B cell (primary cell): ENCODE results near the gene HEPACAM. TPM values are rescaled to one million over a fixed set of nuclear protein-coding genes. Genes with fewer than 3 reads are reported as not detected.

Experiments used
- ATAC-seq: fragments of 200-7000 bp; cut with Tn5 transposase; one replicate; pipeline ENCODE4 v1.10.0; 2021; ENCODE audit warnings: low read depth, mild to moderate bottlenecking, moderate number of reproducible peaks, moderate library complexity
- CTCF ChIA-PET: fragments of 350-600 bp; sonication (Branson Sonifier 250); formaldehyde crosslinking; loops from one replicate; lab custom pipeline; 2021; ENCODE audit warnings: antibody characterized with exemption, inconsistent platforms; lab: Charles Lee
- POLR2A ChIA-PET: fragments of 350-600 bp; sonication (Branson Sonifier 250); formaldehyde crosslinking; loops from one replicate; lab custom pipeline; 2021; ENCODE audit warnings: antibody characterized with exemption; lab: Charles Lee
- DNase-seq: peaks from one replicate; pipeline ENCODE4 v3.0.0; 2013
- H2AFZ ChIP-seq: 2 replicates; pipeline ENCODE4 v1.6.1; 2012; ENCODE audit warnings: mild to moderate bottlenecking, low read depth, low read length; ENCODE audit not compliant: insufficient read depth, poor library complexity, severe bottlenecking
- H3K27ac ChIP-seq, 2 donors: 1 replicate in 1 of 2; 2 replicates in 1 of 2; pipeline ENCODE4 v1.5.1; 2012 to 2013; ENCODE audit warnings: low read length in 2 of 2, mild to moderate bottlenecking in 2 of 2, moderate library complexity in 1 of 2
- H3K27me3 ChIP-seq, 4 experiments: fragments of 200-600 bp in 1 of 4; sonication (generic) in 1 of 4; replicated peaks in 1 of 4; 1 replicate in 2 of 4; 2 replicates in 2 of 4; pipeline versions ENCODE4 v1.6.1 to v1.7.0; 2013 to 2016; ENCODE audit warnings: low read length in 3 of 4, mild to moderate bottlenecking in 2 of 4, mixed read lengths in 1 of 4, moderate library complexity in 1 of 4; ENCODE audit not compliant: insufficient read depth in 4 of 4, control insufficient read depth in 3 of 4; ENCODE audit errors: control extremely low read depth in 1 of 4
- H3K36me3 ChIP-seq, 2 experiments: replicated peaks in 1 of 2; 1 replicate in 1 of 2; 2 replicates in 1 of 2; pipeline versions ENCODE4 v1.6.1 to v1.7.1; 2013; ENCODE audit warnings: low read length in 1 of 2; ENCODE audit not compliant: insufficient read depth in 2 of 2, control insufficient read depth in 1 of 2; ENCODE audit errors: control extremely low read depth in 1 of 2, extremely low read depth in 1 of 2
- H3K4me1 ChIP-seq, 2 donors: fragments of 200-600 bp in 1 of 2; sonication (generic) in 1 of 2; 1 replicate in 1 of 2; 2 replicates in 1 of 2; pipeline versions ENCODE4 v1.5.1 to v1.6.1; 2013 to 2017; ENCODE audit warnings: low read length in 2 of 2; ENCODE audit not compliant: control insufficient read depth in 2 of 2, insufficient read depth in 2 of 2
- H3K4me2 ChIP-seq: replicated peaks from 2 replicates; pipeline ENCODE3; 2012; ENCODE audit warnings: mild to moderate bottlenecking, low read depth, low read length; ENCODE audit not compliant: poor library complexity, severe bottlenecking
- H3K4me3 ChIP-seq, 5 experiments: fragments of 200-600 bp in 1 of 5; sonication (generic) in 1 of 5; 1 replicate in 3 of 5; 2 replicates in 2 of 5; pipeline versions ENCODE4 v1.5.1 to v1.7.0; 2011 to 2016; ENCODE audit warnings: low read length in 4 of 5, mild to moderate bottlenecking in 4 of 5, low read depth in 2 of 5, control low read depth in 1 of 5, moderate library complexity in 1 of 5; ENCODE audit not compliant: insufficient read depth in 1 of 5; ENCODE audit errors: control extremely low read depth in 1 of 5, extremely low read depth in 1 of 5
- H3K79me2 ChIP-seq: fragments of 200-600 bp; sonication (generic); one replicate; pipeline ENCODE4 v1.6.0; 2016; ENCODE audit warnings: low read length; ENCODE audit not compliant: control insufficient read depth, insufficient read depth
- H3K9ac ChIP-seq: fragments of 200-600 bp; sonication (generic); 2 replicates; pipeline ENCODE4 v1.6.1; 2017; ENCODE audit warnings: mild to moderate bottlenecking, low read length, moderate library complexity
- H3K9me3 ChIP-seq, 3 donors: one replicate each; pipeline versions ENCODE4 v1.6.1 to v1.7.1; 2013; ENCODE audit warnings: low read length in 2 of 3; ENCODE audit not compliant: control insufficient read depth in 2 of 3, insufficient read depth in 1 of 3; ENCODE audit errors: control extremely low read depth in 1 of 3
- H4K20me1 ChIP-seq: 2 replicates; pipeline ENCODE4 v1.6.0; 2012; ENCODE audit warnings: mild to moderate bottlenecking, low read length; ENCODE audit not compliant: insufficient read depth, control insufficient read depth, poor library complexity, severe bottlenecking
- H3K27ac Mint-ChIP-seq: one replicate; pipeline ENCODE4 v1.8.0; 2021; ENCODE audit warnings: mixed read lengths
- H3K27me3 Mint-ChIP-seq: one replicate; pipeline ENCODE4 v1.8.0; 2021; ENCODE audit warnings: mixed read lengths
- H3K4me1 Mint-ChIP-seq: one replicate; pipeline ENCODE4 v1.8.0; 2021; ENCODE audit warnings: mixed read lengths
- H3K4me3 Mint-ChIP-seq: one replicate; pipeline ENCODE4 v1.8.0; 2021; ENCODE audit warnings: mixed read lengths
- H3K9me3 Mint-ChIP-seq: one replicate; pipeline ENCODE4 v1.8.0; 2022; ENCODE audit warnings: mixed read lengths; ENCODE audit not compliant: insufficient read depth
- EZH2 ChIP-seq: IDR thresholded peaks from 2 replicates; pipeline ENCODE4 v1.6.1; 2012; ENCODE audit warnings: borderline replicate concordance, low read depth, mild to moderate bottlenecking, moderate library complexity, low read length; ENCODE audit not compliant: insufficient read depth, poor library complexity, severe bottlenecking
- WGBS: methylation state at CpG from one replicate; pipeline ENCODE4 v1.1.5; 2013; ENCODE audit warnings: missing lambda C conversion rate; ENCODE audit not compliant: insufficient coverage; 5-methylcytosine and 5-hydroxymethylcytosine counted together
- intact Hi-C: fragments of 100-400 bp; cut with micrococcal nuclease; formaldehyde crosslinking; loops from one replicate; pipeline ENCODE4 v1.10.0; 2022
- polyA plus RNA-seq: library from polyadenylated mRNA; depleted of rRNA; stranded (reverse); fragments of >200 nt; gene quantifications from 2 replicates; pipeline ENCODE4 v1.2.3, GENCODE V29; 2012
- total RNA-seq, 2 donors: library from RNA; stranded (reverse); fragments of 120-200 nt in 1 of 2; gene quantifications; 1 replicate in 1 of 2; 2 replicates in 1 of 2; pipeline versions ENCODE4 v1.2.3 to v1.2.4, GENCODE V29; 2013 to 2022
- TF ChIP-seq, protein P1 (sequence below): fragments of 200-600 bp; IDR thresholded peaks from one replicate; pipeline ENCODE4 v1.8.0; 2022; ENCODE audit warnings: antibody characterized with exemption, mild to moderate bottlenecking

The HEPACAM gene
- total and polyA plus RNA-seq, 2 donors (not counting 1 experiment from before 2014, with no cell fraction given), result not detected

DNA sequence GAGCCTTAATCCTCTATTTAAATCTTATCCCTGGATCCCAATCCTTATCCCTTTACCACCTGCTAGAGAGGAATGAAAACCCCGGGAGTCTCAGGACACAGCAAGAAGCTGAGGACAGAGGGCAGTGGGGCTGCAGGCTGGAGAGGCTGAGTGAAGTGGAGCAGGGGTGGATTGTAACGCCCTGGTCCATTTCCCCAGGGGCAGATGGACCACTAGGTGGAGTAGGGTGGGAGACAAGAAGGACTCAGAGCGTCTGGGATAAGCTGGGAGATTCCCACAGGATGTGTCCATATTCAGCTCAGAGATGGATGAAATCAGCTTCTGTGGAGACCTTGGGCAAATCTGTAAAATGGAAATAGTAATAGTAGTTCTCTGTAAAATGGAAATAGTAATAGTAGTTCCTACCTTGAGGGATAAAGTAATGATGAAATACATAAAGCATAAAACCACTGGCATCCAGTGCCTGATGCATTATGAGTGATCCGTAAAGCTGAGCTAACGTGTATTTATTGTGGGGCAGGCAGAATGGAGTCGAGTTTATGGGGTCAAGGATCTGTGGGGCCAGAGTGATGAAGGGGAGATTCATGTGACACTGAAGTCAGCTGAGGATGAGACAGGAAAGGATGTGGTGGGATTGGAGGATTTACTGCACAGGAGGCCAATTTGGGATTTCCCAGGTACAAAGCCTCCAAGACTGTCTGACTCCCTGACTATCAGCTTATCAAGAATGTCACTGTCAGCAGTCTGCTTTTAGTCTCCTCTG is 36.3 kb downstream of the HEPACAM start:
- no peaks in the 10 kb centered on the region for H3K4me1 Mint-ChIP-seq
- H3K27ac Mint-ChIP-seq, result no peak overlapping the region
- Histone ChIP-seq H3K4me2 (no peak overlapping the region), H3K9me3 (no peaks in the 10 kb centered on the region), H3K79me2 (no peaks in the 10 kb centered on the region), H4K20me1 (no peaks in the 10 kb centered on the region), H3K36me3 (no peaks in the 10 kb centered on the region), H3K9ac (no peak overlapping the region), H3K27me3 (peaks cover 0 to 3% (median 0%) of the 10 kb centered on the region in 4 experiments), H3K4me1 (no peaks in the 10 kb centered on the region), H2AFZ (no peak overlapping the region), H3K4me3 (no peak overlapping the region), H3K27ac (no peak overlapping the region)
- ChIA-PET CTCF (interaction anchor here (1.1 kb wide), 1 partner anchor 42 kb away, joined by 3 read pairs; no protein-coding TSS in a partner anchor), POLR2A (no interaction called here)
- ATAC-seq (no peak), DNase-seq (no peak)
- H3K4me3 Mint-ChIP-seq, result no peak overlapping the region
- H3K27me3 Mint-ChIP-seq, result peaks cover 47% of the 10 kb centered on the region
- intact Hi-C loops, result no loop called here
- 84% methylated on average over 6 of the region's 6 CpGs for WGBS
- TF ChIP-seq EZH2, result no peak
- TF ChIP-seq, protein P1, sequence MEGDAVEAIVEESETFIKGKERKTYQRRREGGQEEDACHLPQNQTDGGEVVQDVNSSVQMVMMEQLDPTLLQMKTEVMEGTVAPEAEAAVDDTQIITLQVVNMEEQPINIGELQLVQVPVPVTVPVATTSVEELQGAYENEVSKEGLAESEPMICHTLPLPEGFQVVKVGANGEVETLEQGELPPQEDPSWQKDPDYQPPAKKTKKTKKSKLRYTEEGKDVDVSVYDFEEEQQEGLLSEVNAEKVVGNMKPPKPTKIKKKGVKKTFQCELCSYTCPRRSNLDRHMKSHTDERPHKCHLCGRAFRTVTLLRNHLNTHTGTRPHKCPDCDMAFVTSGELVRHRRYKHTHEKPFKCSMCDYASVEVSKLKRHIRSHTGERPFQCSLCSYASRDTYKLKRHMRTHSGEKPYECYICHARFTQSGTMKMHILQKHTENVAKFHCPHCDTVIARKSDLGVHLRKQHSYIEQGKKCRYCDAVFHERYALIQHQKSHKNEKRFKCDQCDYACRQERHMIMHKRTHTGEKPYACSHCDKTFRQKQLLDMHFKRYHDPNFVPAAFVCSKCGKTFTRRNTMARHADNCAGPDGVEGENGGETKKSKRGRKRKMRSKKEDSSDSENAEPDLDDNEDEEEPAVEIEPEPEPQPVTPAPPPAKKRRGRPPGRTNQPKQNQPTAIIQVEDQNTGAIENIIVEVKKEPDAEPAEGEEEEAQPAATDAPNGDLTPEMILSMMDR, result no peak
- no peaks in the 10 kb centered on the region for H3K9me3 Mint-ChIP-seq

DNA sequence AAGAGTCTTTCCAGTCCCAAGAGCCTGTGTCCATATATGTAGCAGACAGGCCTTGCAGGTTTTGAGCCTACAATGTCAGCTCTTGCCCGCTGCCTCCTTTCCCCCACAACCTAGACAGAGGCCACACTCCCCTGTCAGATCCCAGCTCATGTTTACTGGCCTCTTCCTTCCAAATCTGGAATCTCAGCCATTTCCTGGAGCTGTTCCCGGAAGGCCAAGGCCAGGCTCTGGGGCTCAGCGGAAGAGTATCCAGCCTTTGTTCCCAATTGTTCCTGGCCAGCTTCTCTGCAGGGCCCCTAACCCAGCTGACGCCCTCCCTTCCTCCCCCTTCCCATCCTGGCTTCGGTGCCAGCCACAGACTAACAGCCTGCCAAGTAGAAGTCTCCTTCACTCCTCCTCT is 37.1 kb downstream of the HEPACAM start:
- Histone ChIP-seq H3K36me3 (no peaks in the 10 kb centered on the region), H2AFZ (no peak overlapping the region), H3K4me2 (no peak overlapping the region), H3K27me3 (peaks cover 0 to 3% (median 0%) of the 10 kb centered on the region in 4 experiments), H3K4me1 (no peaks in the 10 kb centered on the region), H3K9me3 (no peaks in the 10 kb centered on the region), H4K20me1 (no peaks in the 10 kb centered on the region), H3K27ac (no peak overlapping the region), H3K79me2 (no peaks in the 10 kb centered on the region), H3K9ac (no peak overlapping the region), H3K4me3 (no peak overlapping the region)
- no peaks in the 10 kb centered on the region for H3K9me3 Mint-ChIP-seq
- no peak for DNase-seq
- TF ChIP-seq, protein P1, result no peak
- no peak for TF ChIP-seq EZH2
- CTCF ChIA-PET, result interaction anchor here (1.1 kb wide), 1 partner anchor 42 kb away, joined by 3 read pairs; no protein-coding TSS in a partner anchor
- intact Hi-C loops, result no loop called here
- no peak overlapping the region for H3K27ac Mint-ChIP-seq
- peaks cover 46% of the 10 kb centered on the region for H3K27me3 Mint-ChIP-seq
- no peak for ATAC-seq
- no peak overlapping the region for H3K4me3 Mint-ChIP-seq
- WGBS, result 83% methylated on average over 5 of the region's 5 CpGs
- POLR2A ChIA-PET, result no interaction called here
- no peaks in the 10 kb centered on the region for H3K4me1 Mint-ChIP-seq
